Measurements from ENCODE around the gene TLR5.

DNA sequence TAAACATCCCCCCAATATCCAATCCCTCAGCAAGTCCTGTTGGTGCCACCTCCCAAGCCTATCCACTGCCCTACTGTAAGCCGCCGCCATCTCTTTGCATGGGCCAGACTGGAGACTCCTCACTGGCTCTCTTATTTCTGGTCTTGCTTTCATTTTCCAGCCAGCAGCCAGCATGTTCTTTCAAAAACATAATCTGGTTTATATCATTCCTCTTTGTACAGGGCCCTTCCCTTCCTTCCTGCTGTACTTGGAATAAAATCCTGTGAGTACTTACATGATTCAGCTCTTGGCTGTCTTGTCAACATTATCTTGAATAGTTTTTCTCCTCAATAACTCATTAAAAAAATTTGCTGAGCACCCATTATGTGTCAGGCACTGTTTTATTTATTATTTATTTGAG lies 28.2 kb downstream of the TLR5 start:
- TF ChIP-seq, protein P1, sequence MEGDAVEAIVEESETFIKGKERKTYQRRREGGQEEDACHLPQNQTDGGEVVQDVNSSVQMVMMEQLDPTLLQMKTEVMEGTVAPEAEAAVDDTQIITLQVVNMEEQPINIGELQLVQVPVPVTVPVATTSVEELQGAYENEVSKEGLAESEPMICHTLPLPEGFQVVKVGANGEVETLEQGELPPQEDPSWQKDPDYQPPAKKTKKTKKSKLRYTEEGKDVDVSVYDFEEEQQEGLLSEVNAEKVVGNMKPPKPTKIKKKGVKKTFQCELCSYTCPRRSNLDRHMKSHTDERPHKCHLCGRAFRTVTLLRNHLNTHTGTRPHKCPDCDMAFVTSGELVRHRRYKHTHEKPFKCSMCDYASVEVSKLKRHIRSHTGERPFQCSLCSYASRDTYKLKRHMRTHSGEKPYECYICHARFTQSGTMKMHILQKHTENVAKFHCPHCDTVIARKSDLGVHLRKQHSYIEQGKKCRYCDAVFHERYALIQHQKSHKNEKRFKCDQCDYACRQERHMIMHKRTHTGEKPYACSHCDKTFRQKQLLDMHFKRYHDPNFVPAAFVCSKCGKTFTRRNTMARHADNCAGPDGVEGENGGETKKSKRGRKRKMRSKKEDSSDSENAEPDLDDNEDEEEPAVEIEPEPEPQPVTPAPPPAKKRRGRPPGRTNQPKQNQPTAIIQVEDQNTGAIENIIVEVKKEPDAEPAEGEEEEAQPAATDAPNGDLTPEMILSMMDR (IDR thresholded peaks at IDR 0.05; ENCODE audit: insufficient read depth, low read length, poor library complexity, severe bottlenecking), result no peak
- TF ChIP-seq EZH2phosphoT487 (conservative IDR thresholded peaks at IDR 0.05; ENCODE audit: low read length), result no peak

Data from SU-DHL-6 (cell line).